ENCODE results near the gene RALGDS.

Gene RALGDS

GRCh38 chr9:133149130-133150015 lies 28.3 kb upstream of the RALGDS start:
- peak; percentile 83 for DNase-seq

GRCh38 chr9:133148199-133149129 lies 27.4 kb upstream of the RALGDS start:
- DNase-seq = peak; percentile 69

GRCh38 chr9:133147412-133148198 lies 26.6 kb upstream of the RALGDS start:
- DNase-seq = peak; percentile 89

GRCh38 chr9:133146746-133147411 lies 25.8 kb upstream of the RALGDS start:
- DNase-seq = no peak

GRCh38 chr9:133144904-133145851 lies 24.1 kb upstream of the RALGDS start:
- DNase-seq = no peak

- peak; percentile 83 for DNase-seq
Measured at GRCh38 chr9:133144142-133144903, 23.3 kb upstream of the RALGDS start.

- DNase-seq = no peak
Measured at GRCh38 chr9:133143639-133144141, 22.6 kb upstream of the RALGDS start.

- DNase-seq = no peak
Measured at GRCh38 chr9:133142684-133143622, 21.9 kb upstream of the RALGDS start.

GRCh38 chr9:133141833-133142595 lies 21.0 kb upstream of the RALGDS start:
- peak; percentile 74 for DNase-seq

- no peak for DNase-seq
Measured at GRCh38 chr9:133140606-133141005, 19.6 kb upstream of the RALGDS start.

GRCh38 chr9:133140174-133140505 lies 19.1 kb upstream of the RALGDS start:
- no peak for DNase-seq

GRCh38 chr9:133139246-133140173 lies 18.5 kb upstream of the RALGDS start:
- DNase-seq = no peak

- no peak for DNase-seq
Measured at GRCh38 chr9:133137451-133138231, 16.6 kb upstream of the RALGDS start.

GRCh38 chr9:133135146-133135745 lies 14.2 kb upstream of the RALGDS start:
- DNase-seq = peak; percentile 62

GRCh38 chr9:133134388-133135145 lies 13.5 kb upstream of the RALGDS start:
- DNase-seq = no peak

Measured in activated T-cell treated with anti-CD3 and anti-CD28 coated beads, Interleukin-2, amount 50 U/mL, for 1 hour (primary cell).